Gastrocnemius medialis (tissue), 4 donors: ENCODE data around the gene FBLN1. TPM values are rescaled to one million over a fixed set of nuclear protein-coding genes. Genes with fewer than 3 reads are reported as not detected.
"Not testable (repeated sequence)": the region's sequence is repeated elsewhere in the genome, so short reads cannot be mapped to it uniquely, and the experiment has no call there.

Source experiments
- ATAC-seq, 2 donors: fragments of 150-250 bp; one replicate each; pipeline ENCODE4 v1.9.1; 2016
- DNase-seq, 2 donors: peaks; one replicate each; pipeline ENCODE4 v3.0.0-alpha.2; 2019
- H3K27ac ChIP-seq, 4 donors: fragments of 200-600 bp; sonication (generic); 1 replicate in 1 of 4; 2 replicates in 3 of 4; pipeline ENCODE4 v1.5.1; 2016 to 2018; ENCODE audit warnings: mild to moderate bottlenecking in 2 of 4, moderate library complexity in 1 of 4
- H3K27me3 ChIP-seq, 3 donors: fragments of 200-600 bp; sonication (generic) in 2 of 3; 1 replicate in 1 of 3; 2 replicates in 2 of 3; pipeline versions ENCODE4 v1.5.1 to v1.6.0; 2016 to 2019; ENCODE audit warnings: mild to moderate bottlenecking in 1 of 3, moderate library complexity in 1 of 3
- H3K36me3 ChIP-seq, 2 donors: fragments of 200-600 bp; sonication (generic) in 1 of 2; one replicate each; pipeline ENCODE4 v1.5.1; 2017 to 2018
- H3K4me1 ChIP-seq, 2 donors: fragments of 200-600 bp; sonication (generic) in 1 of 2; one replicate each; pipeline ENCODE4 v1.5.1; 2016 to 2017; ENCODE audit warnings: mild to moderate bottlenecking in 2 of 2
- H3K4me3 ChIP-seq, 4 donors: fragments of 200-600 bp; sonication (generic) in 3 of 4; 1 replicate in 1 of 4; 2 replicates in 3 of 4; pipeline ENCODE4 v1.5.1; 2016 to 2019; ENCODE audit warnings: mild to moderate bottlenecking in 2 of 4
- H3K9me3 ChIP-seq, 3 donors: fragments of 200-600 bp; sonication (generic) in 2 of 3; 1 replicate in 1 of 3; 2 replicates in 2 of 3; pipeline ENCODE4 v1.5.1; 2016 to 2019
- CTCF ChIP-seq, 5 experiments: fragments of 450-650 bp in 3 of 5; fragments of 200-600 bp in 2 of 5; sonication (generic) in 2 of 5; IDR thresholded peaks in 4 of 5; conservative IDR thresholded peaks in 1 of 5; 1 replicate in 4 of 5; 2 replicates in 1 of 5; pipeline ENCODE4 v1.5.1; 2016 to 2019; ENCODE audit warnings: antibody characterized with exemption in 5 of 5, mild to moderate bottlenecking in 3 of 5, moderate library complexity in 3 of 5
- POLR2A ChIP-seq, 2 donors: fragments of 450-650 bp; IDR thresholded peaks; one replicate each; pipeline ENCODE4 v1.6.1; 2017; ENCODE audit warnings: antibody characterized with exemption in 2 of 2, mild to moderate bottlenecking in 2 of 2, moderate library complexity in 2 of 2
- in situ Hi-C, 4 donors: fragments of 200-750 bp; cut with MboI; loops; one replicate each; pipeline versions ENCODE4 v1.15.0 to v1.8.0; 2017; ENCODE audit warnings: low sequenced_read_pairs in 4 of 4
- intact Hi-C: fragments of 100-400 bp; cut with DNase I; formaldehyde crosslinking; loops from one replicate; pipeline ENCODE4 v1.15.1; 2023; ENCODE audit warnings: low total_unique reads
- total RNA-seq, 4 donors: library from RNA; depleted of rRNA; stranded (reverse); fragments of >200 nt; gene quantifications; one replicate each; pipeline versions ENCODE4 v1.1.0 to v1.2.3, GENCODE V29; 2016

The FBLN1 gene
- total RNA-seq, 4 donors from 2014 or later, result 12.5 to 37.1 (median 19.2) TPM

GRCh38 chr22:45538281-45538680 is 35.6 kb downstream of the FBLN1 start:
- H3K27ac ChIP-seq, result peak overlapping the region in 1 of 4 donors; percentile 27
- H3K36me3 ChIP-seq, result no peaks in the 10 kb centered on the region
- in situ Hi-C loops (no loop called here), intact Hi-C loops (no loop called here)
- DNase-seq (no peak), ATAC-seq (peak in 1 of 2 donors; percentile 28)
- H3K9me3 ChIP-seq, result no peaks in the 10 kb centered on the region
- no peak overlapping the region for H3K4me3 ChIP-seq
- TF ChIP-seq CTCF (IDR thresholded peaks at IDR 0.05 in 4 of 5, conservative IDR thresholded peaks at IDR 0.05 in 1 of 5) (no peak), POLR2A (IDR thresholded peaks at IDR 0.05) (no peak)
- H3K27me3 ChIP-seq, result peaks cover 0 to 3% (median 0%) of the 10 kb centered on the region in 3 donors
- H3K4me1 ChIP-seq, result peaks cover 5 to 11% of the 10 kb centered on the region in 2 donors

GRCh38 chr22:45540122-45540521 is 37.4 kb downstream of the FBLN1 start:
- ATAC-seq, result no peak
- H3K4me3 ChIP-seq, result no peak overlapping the region
- H3K4me1 ChIP-seq, result peaks cover 11 to 18% of the 10 kb centered on the region in 2 donors
- TF ChIP-seq CTCF (IDR thresholded peaks at IDR 0.05 in 4 of 5, conservative IDR thresholded peaks at IDR 0.05 in 1 of 5), result no peak
- no peak for TF ChIP-seq POLR2A (IDR thresholded peaks at IDR 0.05)
- peaks cover 0 to 2% (median 0%) of the 10 kb centered on the region in 3 donors for H3K27me3 ChIP-seq
- no peaks in the 10 kb centered on the region for H3K36me3 ChIP-seq
- H3K27ac ChIP-seq, result no peak overlapping the region
- no peak for DNase-seq
- intact Hi-C loops (no loop called here), in situ Hi-C loops (no loop called here)
- no peaks in the 10 kb centered on the region for H3K9me3 ChIP-seq

GRCh38 chr22:45541382-45541979 is 38.8 kb downstream of the FBLN1 start:
- H3K27ac ChIP-seq, result no peak overlapping the region
- H3K9me3 ChIP-seq, result no peaks in the 10 kb centered on the region
- in situ Hi-C loops, result no loop called here
- DNase-seq (no peak), ATAC-seq (no peak)
- H3K4me1 ChIP-seq, result peaks cover 12 to 22% of the 10 kb centered on the region in 2 donors
- no peaks in the 10 kb centered on the region for H3K36me3 ChIP-seq
- no peak for TF ChIP-seq POLR2A (IDR thresholded peaks at IDR 0.05)
- TF ChIP-seq CTCF (IDR thresholded peaks at IDR 0.05 in 4 of 5, conservative IDR thresholded peaks at IDR 0.05 in 1 of 5), result no peak
- no peaks in the 10 kb centered on the region for H3K27me3 ChIP-seq
- H3K4me3 ChIP-seq, result no peak overlapping the region
- intact Hi-C loops, result no loop called here

GRCh38 chr22:45542001-45542520 is 39.4 kb downstream of the FBLN1 start:
- intact Hi-C loops (no loop called here), in situ Hi-C loops (no loop called here)
- Histone ChIP-seq H3K27me3 (no peaks in the 10 kb centered on the region), H3K27ac (no peak overlapping the region), H3K4me1 (peaks cover 12 to 20% of the 10 kb centered on the region in 2 donors), H3K36me3 (no peaks in the 10 kb centered on the region), H3K4me3 (no peak overlapping the region), H3K9me3 (no peaks in the 10 kb centered on the region)
- no peak for DNase-seq
- no peak for TF ChIP-seq CTCF (IDR thresholded peaks at IDR 0.05 in 4 of 5, conservative IDR thresholded peaks at IDR 0.05 in 1 of 5)
- ATAC-seq, result no peak

GRCh38 chr22:45542736-45543135 is 40.1 kb downstream of the FBLN1 start:
- in situ Hi-C loops, H3K36me3 ChIP-seq, H3K9me3 ChIP-seq, DNase-seq, H3K4me3 ChIP-seq, H3K27ac ChIP-seq, H3K27me3 ChIP-seq, ATAC-seq, intact Hi-C loops: not testable (repeated sequence)
- peaks cover 11 to 16% of the 10 kb centered on the region in 2 donors for H3K4me1 ChIP-seq
